Left lung (tissue), 10 donors: ENCODE results near the gene DYRK1A. TPM values are rescaled to one million over a fixed set of nuclear protein-coding genes. Genes with fewer than 3 reads are reported as not detected.

ENCODE experiments used
- ATAC-seq: fragments of 200-7000 bp; cut with Tn5 transposase; one replicate; pipeline ENCODE4 v1.9.1; 2020; ENCODE audit warnings: moderate library complexity
- DNase-seq, 4 donors: peaks; one replicate each; pipeline ENCODE4 v3.0.0-alpha.2; 2013 to 2020
- H3K27ac ChIP-seq, 2 donors: fragments of 200-600 bp; sonication (generic) in 1 of 2; one replicate each; pipeline versions ENCODE4 v1.5.0 to v1.8.0; 2020 to 2021
- H3K27me3 ChIP-seq, 2 donors: fragments of 200-600 bp; sonication (generic) in 1 of 2; one replicate each; pipeline versions ENCODE4 v1.5.0 to v1.8.0; 2020 to 2021
- H3K36me3 ChIP-seq, 2 donors: fragments of 200-600 bp; sonication (generic) in 1 of 2; one replicate each; pipeline versions ENCODE4 v1.5.0 to v1.8.0; 2020 to 2021
- H3K4me1 ChIP-seq, 2 donors: fragments of 200-600 bp; one replicate each; pipeline ENCODE4 v1.8.0; 2021
- H3K4me3 ChIP-seq, 2 donors: fragments of 200-600 bp; sonication (generic) in 1 of 2; one replicate each; pipeline versions ENCODE4 v1.5.0 to v1.8.0; 2020 to 2021; ENCODE audit warnings: mild to moderate bottlenecking in 1 of 2
- H3K9me3 ChIP-seq, 2 donors: fragments of 200-600 bp; sonication (generic) in 1 of 2; one replicate each; pipeline versions ENCODE4 v1.5.0 to v1.8.0; 2020 to 2021
- intact Hi-C, 2 donors: fragments of 100-400 bp; cut with DNase I; formaldehyde crosslinking; loops; one replicate each; pipeline versions ENCODE4 v1.11.2 to v1.14.2; 2022
- polyA plus RNA-seq, 6 donors: library from polyadenylated mRNA; unstranded; fragments of 120-200 nt; gene quantifications; one replicate each; pipeline ENCODE4 v1.2.1, GENCODE V29; 2013; ENCODE audit not compliant: insufficient read length in 6 of 6
- total RNA-seq, 2 donors: library from RNA; stranded (reverse); fragmentation: NEBNext Ultra II Directional; extraction: Animal tissue kit (Norgen Biotek cat#: 25700); gene quantifications; one replicate each; pipeline ENCODE4 v1.2.1, GENCODE V29; 2021
- TF ChIP-seq, protein P1 (sequence below), 2 donors: fragments of 200-600 bp; sonication (generic) in 1 of 2; IDR thresholded peaks; one replicate each; pipeline versions ENCODE4 v1.5.0 to v1.8.0; 2021; ENCODE audit warnings: antibody characterized with exemption in 2 of 2
- donor health status: DM: no; HTN: yes; CAD: no.
- donor health status: DM: no; HTN: no; CAD: no.

DYRK1A gene
- total and polyA plus RNA-seq, 8 donors, result 57.0 to 69.9 (median 65.8) TPM

DNA sequence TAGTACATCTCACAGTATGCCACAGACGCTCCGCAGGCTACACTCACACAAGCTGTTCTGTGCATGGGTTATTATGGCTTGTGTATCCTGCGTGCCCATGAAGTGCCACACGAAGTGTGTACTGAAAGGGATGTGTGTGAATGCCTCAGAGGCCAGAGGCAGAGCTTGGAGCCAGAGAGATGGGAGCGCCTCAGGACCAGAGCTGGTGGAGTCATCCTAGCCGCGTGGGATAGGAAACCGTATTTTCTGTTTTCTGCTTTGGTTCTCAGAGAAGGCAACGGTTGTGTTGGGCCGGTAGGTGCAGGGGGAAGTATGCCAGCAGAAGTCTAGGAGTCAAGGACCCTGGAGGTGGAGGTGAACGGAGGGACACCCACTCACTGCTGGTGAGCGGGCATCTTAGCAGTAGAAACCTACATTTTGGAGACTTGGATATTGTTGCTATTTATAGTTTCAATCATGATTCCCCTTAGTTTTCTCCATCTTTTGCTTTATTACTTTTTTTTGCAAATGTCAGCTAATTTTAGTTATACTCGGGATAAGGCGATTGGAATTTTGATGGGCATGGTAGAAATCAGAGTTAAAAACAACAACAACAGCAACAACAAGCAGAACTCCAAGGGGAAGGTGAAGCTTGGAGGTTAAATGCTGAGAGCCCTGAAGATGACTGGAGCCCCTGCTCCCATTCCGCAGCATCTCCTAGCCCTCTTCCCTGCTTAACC is 188.2 kb downstream of the DYRK1A start:
- no peak for DNase-seq
- TF ChIP-seq, protein P1, sequence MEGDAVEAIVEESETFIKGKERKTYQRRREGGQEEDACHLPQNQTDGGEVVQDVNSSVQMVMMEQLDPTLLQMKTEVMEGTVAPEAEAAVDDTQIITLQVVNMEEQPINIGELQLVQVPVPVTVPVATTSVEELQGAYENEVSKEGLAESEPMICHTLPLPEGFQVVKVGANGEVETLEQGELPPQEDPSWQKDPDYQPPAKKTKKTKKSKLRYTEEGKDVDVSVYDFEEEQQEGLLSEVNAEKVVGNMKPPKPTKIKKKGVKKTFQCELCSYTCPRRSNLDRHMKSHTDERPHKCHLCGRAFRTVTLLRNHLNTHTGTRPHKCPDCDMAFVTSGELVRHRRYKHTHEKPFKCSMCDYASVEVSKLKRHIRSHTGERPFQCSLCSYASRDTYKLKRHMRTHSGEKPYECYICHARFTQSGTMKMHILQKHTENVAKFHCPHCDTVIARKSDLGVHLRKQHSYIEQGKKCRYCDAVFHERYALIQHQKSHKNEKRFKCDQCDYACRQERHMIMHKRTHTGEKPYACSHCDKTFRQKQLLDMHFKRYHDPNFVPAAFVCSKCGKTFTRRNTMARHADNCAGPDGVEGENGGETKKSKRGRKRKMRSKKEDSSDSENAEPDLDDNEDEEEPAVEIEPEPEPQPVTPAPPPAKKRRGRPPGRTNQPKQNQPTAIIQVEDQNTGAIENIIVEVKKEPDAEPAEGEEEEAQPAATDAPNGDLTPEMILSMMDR (IDR thresholded peaks at IDR 0.05), result no peak
- H3K4me1 ChIP-seq, result peaks cover 0 to 5% of the 10 kb centered on the region in 2 donors
- intact Hi-C loops, result no loop called here
- no peaks in the 10 kb centered on the region for H3K27me3 ChIP-seq
- no peak for ATAC-seq
- no peaks in the 10 kb centered on the region for H3K36me3 ChIP-seq
- H3K27ac ChIP-seq, result no peak overlapping the region
- no peaks in the 10 kb centered on the region for H3K9me3 ChIP-seq
- H3K4me3 ChIP-seq, result no peak overlapping the region

DNA sequence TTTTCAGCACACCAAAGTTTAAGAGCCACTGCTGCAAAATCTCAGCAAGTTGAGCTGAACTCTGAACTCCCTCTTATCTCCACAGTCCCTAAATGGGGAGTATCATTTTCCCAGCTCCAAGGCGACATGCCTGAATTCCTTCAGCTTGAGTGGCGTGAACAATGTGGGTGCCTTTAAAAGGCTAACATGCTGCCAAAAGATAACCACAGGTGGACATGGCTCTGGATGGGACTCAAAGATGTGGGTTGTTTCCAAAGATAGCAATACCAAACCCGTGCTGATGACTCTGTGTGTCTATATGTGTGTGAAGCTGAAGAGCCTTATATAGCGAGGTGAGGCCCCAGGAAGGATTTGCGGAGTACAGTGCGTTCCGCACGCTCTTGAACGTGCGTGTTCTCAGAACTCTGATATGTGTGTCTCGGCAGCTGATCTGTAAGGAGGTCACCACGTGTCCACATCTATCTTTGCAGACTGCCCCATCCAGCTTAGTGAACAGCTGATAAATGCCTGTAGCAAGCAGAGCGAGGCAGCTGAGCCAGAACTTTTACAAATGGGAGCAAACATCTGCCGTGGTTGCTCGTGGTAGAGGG is 189.2 kb downstream of the DYRK1A start:
- TF ChIP-seq, protein P1 (IDR thresholded peaks at IDR 0.05), result no peak
- intact Hi-C loops, result no loop called here
- H3K27ac ChIP-seq, result no peak overlapping the region
- no peak for DNase-seq
- no peak for ATAC-seq
- no peak overlapping the region for H3K4me3 ChIP-seq
- H3K9me3 ChIP-seq, result no peaks in the 10 kb centered on the region
- H3K27me3 ChIP-seq, result no peaks in the 10 kb centered on the region
- H3K4me1 ChIP-seq, result peaks cover 0 to 5% of the 10 kb centered on the region in 2 donors
- no peaks in the 10 kb centered on the region for H3K36me3 ChIP-seq

DNA sequence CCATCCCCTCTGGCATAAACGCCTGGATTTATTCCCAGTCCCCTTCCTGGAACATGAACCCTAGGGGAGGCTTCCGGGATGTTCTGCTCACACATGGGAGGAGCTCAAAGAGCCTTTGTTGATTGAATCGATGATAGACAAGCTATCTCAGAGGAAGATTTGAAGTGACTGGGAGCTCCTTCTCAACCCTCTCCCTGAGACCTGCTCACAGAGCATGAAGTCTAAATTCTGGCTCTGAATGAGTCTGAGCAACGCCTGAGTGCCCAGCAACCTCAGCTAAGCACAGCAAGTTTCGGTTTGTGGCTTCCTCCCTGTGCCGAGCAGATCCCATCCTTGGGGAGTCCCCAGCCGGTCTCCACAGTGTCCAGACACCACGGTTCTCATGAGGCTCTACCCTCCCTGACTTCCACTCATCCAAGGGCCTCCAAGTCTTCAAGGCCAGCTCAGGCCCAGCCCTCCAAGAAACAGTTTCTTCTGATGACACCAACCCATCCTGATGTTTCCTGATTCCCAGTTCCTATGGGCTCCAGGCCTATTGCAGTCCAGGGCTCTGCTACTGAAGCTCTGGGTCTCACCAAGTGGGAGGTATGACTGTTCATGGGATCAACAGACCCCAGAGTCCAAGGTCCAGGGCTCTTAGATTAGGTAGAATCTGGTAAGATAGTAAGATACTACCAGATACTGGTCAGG is 190.8 kb downstream of the DYRK1A start:
- peak overlapping the region in 1 of 2 donors; percentile 53 for H3K27ac ChIP-seq
- H3K4me1 ChIP-seq, result no peaks in the 10 kb centered on the region
- DNase-seq, result no peak

DNA sequence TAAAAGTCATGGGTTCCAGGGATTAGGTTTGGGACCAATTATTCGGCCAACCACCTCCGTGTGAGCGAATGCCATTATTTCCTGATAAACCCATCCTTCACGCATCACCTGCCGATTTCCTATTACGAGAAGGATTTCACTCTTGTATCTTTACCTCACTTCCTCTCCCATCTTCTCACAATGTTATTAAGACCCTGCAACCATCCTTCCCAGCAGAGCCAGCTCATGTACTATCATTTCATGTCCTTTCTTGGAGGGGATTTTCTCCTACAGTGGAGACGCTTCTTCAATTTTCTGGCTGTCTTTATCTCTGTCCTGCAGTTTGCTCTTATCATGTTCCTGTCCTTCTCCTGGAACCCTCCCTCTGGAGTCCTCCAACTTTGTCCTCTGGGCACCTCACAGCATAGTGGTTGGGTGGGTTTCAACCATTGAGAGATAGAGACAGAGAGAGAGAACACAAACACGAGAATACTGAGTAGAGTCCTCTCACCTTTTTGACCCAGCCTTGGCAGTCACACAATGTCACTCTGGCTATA is 192.2 kb downstream of the DYRK1A start:
- TF ChIP-seq, protein P1 (IDR thresholded peaks at IDR 0.05), result no peak
- intact Hi-C loops, result no loop called here
- no peak for ATAC-seq
- no peaks in the 10 kb centered on the region for H3K9me3 ChIP-seq
- H3K27me3 ChIP-seq, result no peaks in the 10 kb centered on the region
- H3K4me1 ChIP-seq, result peaks cover 0 to 6% of the 10 kb centered on the region in 2 donors
- H3K36me3 ChIP-seq, result no peaks in the 10 kb centered on the region
- H3K27ac ChIP-seq, result no peak overlapping the region
- DNase-seq, result no peak
- no peak overlapping the region for H3K4me3 ChIP-seq

More for the DNA sequence above, 190.8 kb downstream of the DYRK1A start:
- H3K9me3 ChIP-seq, result no peaks in the 10 kb centered on the region
- TF ChIP-seq, protein P1 (IDR thresholded peaks at IDR 0.05), result no peak
- no peaks in the 10 kb centered on the region for H3K36me3 ChIP-seq
- no peak overlapping the region for H3K4me3 ChIP-seq
- intact Hi-C loops, result no loop called here
- no peak for ATAC-seq
- no peaks in the 10 kb centered on the region for H3K27me3 ChIP-seq

DNA sequence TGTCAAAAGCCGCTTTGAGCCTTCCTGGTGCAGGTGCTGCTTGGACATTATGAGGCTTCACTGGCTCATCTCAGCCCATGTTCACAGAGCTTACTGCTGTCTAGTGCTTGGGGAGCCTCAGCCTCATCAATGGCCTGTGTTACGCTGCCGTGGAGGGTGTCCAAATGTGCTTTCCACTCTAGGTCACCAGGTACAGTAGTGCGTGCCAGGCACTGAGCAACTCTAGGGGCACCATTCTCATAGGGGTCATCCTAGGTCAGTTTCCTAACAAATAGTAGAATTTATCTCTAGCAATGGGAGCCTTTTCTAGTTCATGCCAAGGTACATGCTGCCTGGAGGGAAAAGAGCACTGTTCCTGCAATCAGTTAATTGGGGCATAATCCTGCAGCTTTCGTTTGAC is 193.8 kb downstream of the DYRK1A start:
- Histone ChIP-seq H3K36me3 (no peaks in the 10 kb centered on the region), H3K4me1 (peaks cover 6 to 10% of the 10 kb centered on the region in 2 donors), H3K4me3 (no peak overlapping the region), H3K27me3 (no peaks in the 10 kb centered on the region), H3K9me3 (no peaks in the 10 kb centered on the region), H3K27ac (no peak overlapping the region)
- intact Hi-C loops, result no loop called here
- ATAC-seq (no peak), DNase-seq (no peak)
- TF ChIP-seq, protein P1 (IDR thresholded peaks at IDR 0.05), result no peak
